Measurements from ENCODE around the gene NAP1L4. TPM values are rescaled to one million over a fixed set of nuclear protein-coding genes. Genes with fewer than 3 reads are reported as not detected.

NAP1L4 gene
- total and polyA plus RNA-seq, 12 donors = 98.5 to 233 (median 182) TPM

GRCh38 chr11:2919837-2920236 is 72.3 kb downstream of the NAP1L4 start:
- H3K9me3 ChIP-seq = no peaks in the 10 kb centered on the region
- intact Hi-C loops (cut with DNase I) = no loop called here
- ATAC-seq (peak in 6 of 8 donors; percentile 5 to 47 (median 20)), DNase-seq (no peak)
- no peaks in the 10 kb centered on the region for H3K27me3 ChIP-seq
- no peak overlapping the region for H3K4me3 ChIP-seq
- peaks cover 0 to 20% (median 4%) of the 10 kb centered on the region in 9 donors for H3K4me1 ChIP-seq
- 61 to 67% methylated on average over 13 of the region's 13 CpGs for WGBS, 2 donors
- H3K27ac ChIP-seq = peak overlapping the region in 3 of 10 donors; percentile 30 to 60 (median 36)
- H3K36me3 ChIP-seq = no peaks in the 10 kb centered on the region
- no peak for TF ChIP-seq CTCF (IDR thresholded peaks at IDR 0.05)

- 83 to 86% methylated on average over 9 of the region's 9 CpGs for WGBS, 2 donors
- Histone ChIP-seq H3K4me3 (no peak overlapping the region), H3K36me3 (no peaks in the 10 kb centered on the region), H3K27ac (no peak overlapping the region), H3K9me3 (no peaks in the 10 kb centered on the region), H3K4me1 (peaks cover 2 to 25% (median 7%) of the 10 kb centered on the region in 9 donors), H3K27me3 (no peaks in the 10 kb centered on the region)
- no peak for DNase-seq
- no peak for ATAC-seq
- TF ChIP-seq CTCF (IDR thresholded peaks at IDR 0.05) = no peak
- intact Hi-C loops (cut with DNase I) = no loop called here
Measured at GRCh38 chr11:2919188-2919587, 72.9 kb downstream of the NAP1L4 start.

GRCh38 chr11:2917842-2918490 is 74.2 kb downstream of the NAP1L4 start:
- H3K27ac ChIP-seq = no peak overlapping the region
- WGBS, 2 donors = 81 to 87% methylated on average over 25 of the region's 25 CpGs
- no peaks in the 10 kb centered on the region for H3K9me3 ChIP-seq
- no peak overlapping the region for H3K4me3 ChIP-seq
- ATAC-seq (no peak), DNase-seq (no peak)
- H3K4me1 ChIP-seq = peaks cover 4 to 27% (median 15%) of the 10 kb centered on the region in 9 donors
- no peaks in the 10 kb centered on the region for H3K27me3 ChIP-seq
- intact Hi-C loops (cut with DNase I) = no loop called here
- no peaks in the 10 kb centered on the region for H3K36me3 ChIP-seq
- no peak for TF ChIP-seq CTCF (IDR thresholded peaks at IDR 0.05)

GRCh38 chr11:2916892-2917645 is 75.1 kb downstream of the NAP1L4 start:
- Histone ChIP-seq H3K9me3 (no peaks in the 10 kb centered on the region), H3K27me3 (no peaks in the 10 kb centered on the region), H3K27ac (no peak overlapping the region), H3K4me1 (peaks cover 4 to 30% (median 15%) of the 10 kb centered on the region in 9 donors), H3K36me3 (no peaks in the 10 kb centered on the region), H3K4me3 (no peak overlapping the region)
- ATAC-seq = no peak
- no peak for DNase-seq
- TF ChIP-seq CTCF (IDR thresholded peaks at IDR 0.05) = no peak
- intact Hi-C loops (cut with DNase I) = no loop called here
- 91 to 93% methylated on average over 16 of the region's 16 CpGs for WGBS, 2 donors

Measured in heart right ventricle (tissue), 16 donors.